CD4-positive, alpha-beta T cell treated with Interleukin-10 for 1 hour (primary cell): ENCODE data around the gene CCDC85B.
"Not testable (repeated sequence)": the region's sequence is repeated elsewhere in the genome, so short reads cannot be mapped to it uniquely, and the experiment has no call there.

Experiments
- DNase-seq: peaks from one replicate; pipeline ENCODE4 v3.0.0-alpha.2; 2020

Gene CCDC85B

DNA sequence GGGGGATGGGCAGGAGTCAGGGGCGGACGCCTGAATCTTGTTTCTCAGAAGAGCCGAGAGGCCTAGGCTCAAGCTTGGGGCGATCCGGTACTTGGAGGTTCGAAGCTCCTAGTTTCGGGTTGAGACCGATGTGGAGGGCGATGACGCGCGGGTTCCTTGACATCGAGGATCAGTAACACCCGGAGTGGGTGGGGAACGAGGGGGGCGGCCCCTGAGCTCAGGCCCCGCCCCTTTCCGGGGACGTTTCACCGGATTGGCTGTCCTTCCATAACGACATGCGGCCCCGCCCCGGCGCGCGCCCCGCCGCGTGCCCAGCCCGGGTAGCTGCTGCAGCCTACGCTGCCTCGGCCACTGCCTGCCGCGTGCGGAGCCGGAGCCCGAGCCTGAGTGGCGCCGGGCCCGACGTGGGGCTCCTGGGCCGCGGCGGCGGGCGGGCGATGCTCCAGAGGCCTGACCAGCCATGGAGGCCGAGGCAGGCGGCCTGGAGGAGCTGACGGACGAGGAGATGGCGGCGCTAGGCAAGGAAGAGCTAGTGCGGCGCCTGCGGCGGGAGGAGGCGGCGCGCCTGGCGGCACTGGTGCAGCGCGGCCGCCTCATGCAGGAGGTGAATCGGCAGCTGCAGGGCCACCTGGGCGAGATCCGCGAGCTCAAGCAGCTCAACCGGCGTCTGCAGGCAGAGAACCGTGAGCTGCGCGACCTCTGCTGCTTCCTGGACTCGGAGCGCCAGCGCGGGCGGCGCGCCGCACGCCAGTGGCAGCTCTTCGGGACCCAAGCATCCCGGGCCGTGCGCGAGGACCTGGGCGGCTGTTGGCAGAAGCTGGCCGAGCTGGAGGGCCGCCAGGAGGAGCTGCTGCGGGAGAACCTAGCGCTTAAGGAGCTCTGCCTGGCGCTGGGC, at the start of gene CCDC85B:
TSS of gene CCDC85B (plus strand) at position 350 of the 895 bp plus-strand sequence. CDS start at position 461, 111 bp downstream.
- peak; percentile 98 for DNase-seq

DNA sequence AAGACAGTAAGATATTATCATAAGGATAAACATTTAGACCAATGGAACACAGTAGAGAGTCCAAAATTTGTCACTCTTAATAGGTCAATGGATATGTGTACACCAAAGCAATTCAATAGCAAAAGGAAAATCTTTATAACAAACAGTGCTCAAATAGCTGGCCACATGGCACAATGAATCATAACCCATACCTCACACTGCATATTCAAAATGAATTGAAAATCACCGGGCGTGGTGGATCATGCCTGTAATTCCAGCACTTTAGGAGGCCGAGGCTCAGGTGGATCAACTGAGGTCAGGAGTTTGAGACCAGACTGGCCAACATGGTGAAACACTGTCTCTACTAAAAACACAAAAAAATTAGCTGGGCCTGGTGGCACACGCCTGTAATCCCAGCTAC, 48.3 kb upstream of the CCDC85B start:
- DNase-seq, result no peak

DNA sequence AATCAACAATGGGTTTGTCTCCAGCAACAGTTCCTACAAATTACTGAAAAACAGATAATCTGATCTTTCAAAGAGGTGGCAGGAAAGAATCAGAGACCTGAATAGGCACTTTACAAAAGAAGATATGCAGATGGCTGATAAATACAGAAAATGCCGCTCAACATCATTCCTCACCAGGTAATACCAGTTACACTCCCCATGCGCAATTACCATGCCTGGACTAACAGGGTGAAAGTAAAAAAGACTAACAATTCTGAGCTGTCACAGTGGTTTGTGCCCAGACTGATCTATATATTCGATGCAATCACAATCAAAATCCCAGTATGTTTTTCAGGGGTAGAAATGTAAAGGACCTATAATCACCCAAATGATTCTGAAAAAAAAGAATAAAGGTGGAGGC, 46.7 kb upstream of the CCDC85B start:
- DNase-seq, result no peak

DNA sequence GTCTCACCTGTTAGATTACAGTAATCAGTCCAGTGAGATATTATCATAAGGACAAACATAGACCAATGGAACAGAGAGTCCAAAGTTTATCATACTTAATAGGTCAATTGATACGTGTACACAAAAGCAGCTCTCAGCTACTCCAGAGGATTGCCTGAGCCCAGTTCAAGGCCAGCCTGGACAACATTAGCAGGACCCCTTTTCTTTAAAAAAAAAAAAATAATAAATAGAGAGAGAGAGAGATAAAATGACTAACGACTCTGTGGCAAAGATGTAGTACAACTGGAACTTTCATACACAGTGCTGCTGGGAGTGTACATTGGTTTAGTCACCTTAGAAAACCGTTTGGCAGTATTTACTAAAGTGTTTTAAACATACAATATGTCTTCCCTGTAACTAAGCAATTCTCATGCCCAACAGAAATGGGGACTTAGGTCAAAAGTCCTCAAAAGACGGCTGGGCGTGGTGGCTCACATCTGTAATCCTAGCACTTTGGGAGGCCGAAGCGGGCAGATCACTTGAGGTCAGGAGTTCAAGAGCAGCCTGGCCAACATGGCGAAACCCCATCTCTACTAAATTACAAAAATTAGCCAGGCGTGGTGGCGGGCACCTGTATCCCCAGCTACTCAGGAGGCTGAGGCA, 46.1 kb upstream of the CCDC85B start:
- DNase-seq, result no peak

DNA sequence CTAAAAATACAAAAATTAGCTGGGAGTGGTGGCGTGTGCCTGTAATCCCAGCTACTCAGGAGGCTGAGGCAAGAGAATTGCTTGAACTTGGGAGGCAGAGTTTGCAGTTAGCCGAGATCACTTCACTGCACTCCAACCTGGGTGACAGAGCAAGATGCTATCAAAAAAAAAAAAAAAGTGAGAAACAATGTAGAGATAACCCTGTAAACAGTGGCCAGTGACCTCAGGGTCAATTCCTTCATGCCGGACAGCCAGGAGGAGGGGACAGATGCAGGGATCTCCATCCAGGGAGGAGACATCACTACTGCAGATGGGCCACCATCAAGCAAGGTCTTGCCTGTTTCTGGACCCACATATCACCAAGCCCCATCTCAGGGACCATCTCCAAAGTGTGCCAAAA, 42.7 kb upstream of the CCDC85B start:
- no peak for DNase-seq

DNA sequence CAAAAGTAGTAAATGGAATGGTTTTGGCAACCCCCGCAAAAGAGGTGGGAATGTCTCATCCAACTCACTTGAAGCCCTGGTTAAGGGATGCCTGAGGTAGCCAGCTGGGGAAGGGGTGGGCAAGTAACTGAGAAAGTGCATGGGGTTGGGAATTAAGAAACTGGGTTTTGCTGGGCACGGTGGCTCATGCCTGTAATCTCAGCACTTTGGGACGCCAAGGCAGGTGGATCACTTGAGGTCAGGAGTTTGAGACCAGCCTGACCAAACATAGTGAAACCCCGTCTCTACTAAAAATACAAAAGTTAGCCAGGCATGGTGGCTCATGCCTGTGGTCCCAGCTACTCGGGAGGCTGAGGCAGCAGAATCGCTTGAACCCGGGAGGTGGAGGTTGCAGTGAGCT, 41.8 kb upstream of the CCDC85B start:
- DNase-seq, result not testable (repeated sequence)

DNA sequence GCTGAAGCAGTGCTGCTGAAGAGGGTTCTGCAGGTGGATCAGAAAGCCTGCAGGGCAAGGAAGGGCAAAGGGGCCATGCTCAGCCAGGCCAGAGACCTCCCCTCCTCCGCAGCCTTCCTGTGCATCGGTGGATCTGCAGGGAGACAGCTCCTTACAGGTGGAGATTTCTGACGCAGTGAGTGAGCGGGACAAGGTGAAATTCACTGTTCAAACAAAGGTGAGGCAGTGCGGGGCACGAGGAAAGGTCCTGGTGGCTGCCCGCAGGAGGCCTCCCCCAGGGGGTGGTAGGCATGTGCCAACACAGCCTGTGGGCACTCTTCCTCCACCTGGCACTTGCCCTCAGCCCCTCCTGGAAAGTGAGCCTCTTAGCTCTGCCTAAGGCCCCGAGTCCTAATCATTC, 41.1 kb upstream of the CCDC85B start:
- DNase-seq, result no peak

DNA sequence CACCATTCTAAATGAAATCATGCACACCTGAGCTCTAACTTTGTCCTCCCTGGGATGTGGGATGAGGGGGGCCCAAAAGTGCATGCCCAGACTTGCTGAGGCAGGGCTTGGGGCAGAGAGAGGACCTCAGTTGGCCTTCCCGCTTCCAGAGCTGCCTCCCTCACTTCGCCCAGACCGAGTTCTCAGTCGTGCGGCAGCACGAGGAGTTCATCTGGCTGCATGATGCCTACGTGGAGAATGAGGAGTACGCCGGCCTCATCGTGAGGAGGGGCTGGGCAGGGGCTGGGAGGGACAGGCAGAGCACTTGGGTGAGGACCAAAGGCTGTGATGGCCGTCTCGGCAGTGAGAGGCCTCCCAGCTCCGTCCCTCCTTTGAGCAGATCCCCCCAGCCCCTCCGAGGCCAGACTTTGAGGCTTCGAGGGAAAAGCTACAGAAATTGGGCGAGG, 40.7 kb upstream of the CCDC85B start:
- DNase-seq, result no peak

DNA sequence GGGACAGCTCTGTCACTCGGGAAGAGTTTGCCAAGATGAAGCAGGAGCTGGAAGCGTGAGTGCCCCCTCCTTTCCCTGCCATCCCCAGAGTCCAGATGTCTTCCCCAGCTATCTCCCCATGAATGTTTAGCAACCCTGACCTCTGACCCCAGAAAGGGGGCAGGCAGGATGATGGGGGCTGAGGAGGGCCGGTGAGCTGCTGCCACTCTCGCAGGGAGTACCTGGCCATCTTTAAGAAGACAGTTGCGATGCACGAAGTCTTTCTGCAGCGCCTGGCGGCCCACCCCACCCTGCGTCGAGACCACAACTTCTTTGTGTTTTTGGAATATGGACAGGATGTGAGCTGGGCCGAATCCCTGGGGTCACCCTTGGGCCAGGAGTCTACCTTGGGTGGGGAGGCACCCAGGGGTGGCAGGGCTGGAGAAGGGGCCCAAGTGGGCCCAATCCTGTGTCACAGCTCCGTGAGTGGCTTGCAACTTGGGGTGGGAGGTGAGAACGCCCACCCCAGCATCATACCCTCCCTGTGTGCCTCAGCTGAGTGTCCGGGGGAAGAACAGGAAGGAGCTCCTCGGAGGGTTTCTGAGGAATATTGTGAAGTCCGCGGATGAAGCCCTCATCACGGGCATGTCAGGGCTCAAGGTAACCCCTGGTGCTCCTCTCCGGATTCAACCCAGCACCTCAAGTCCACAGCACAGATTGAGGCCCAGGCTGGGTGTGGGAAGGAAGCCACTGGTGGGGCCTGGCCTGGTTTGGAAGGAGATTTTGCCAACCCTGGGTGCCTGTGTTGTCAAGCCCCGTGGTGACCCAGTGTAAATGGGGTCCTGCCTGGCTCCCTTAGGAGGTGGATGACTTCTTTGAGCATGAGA, 40.0 kb upstream of the CCDC85B start:
- DNase-seq, result no peak

DNA sequence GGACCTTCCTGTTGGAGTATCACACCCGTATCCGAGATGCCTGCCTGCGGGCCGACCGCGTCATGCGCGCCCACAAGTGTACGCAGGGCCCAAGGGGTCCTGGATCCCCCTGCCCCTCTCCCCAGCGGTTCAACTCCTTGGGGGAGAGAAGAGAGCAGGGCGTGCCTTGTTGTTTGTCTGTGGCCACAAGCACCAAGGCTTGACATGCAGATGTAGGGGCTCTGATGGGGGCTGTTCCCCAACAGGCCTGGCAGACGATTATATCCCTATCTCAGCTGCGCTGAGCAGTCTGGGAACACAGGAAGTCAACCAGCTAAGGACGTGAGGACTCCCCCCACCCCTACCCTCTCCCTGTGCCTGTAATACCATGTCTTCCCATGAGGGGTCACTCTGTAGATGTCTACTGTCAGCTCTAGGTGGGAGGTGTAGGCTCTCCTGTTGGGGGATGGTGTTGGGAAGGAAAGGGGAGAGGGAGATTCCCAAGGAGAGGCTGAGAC, 39.3 kb upstream of the CCDC85B start:
- DNase-seq, result no peak

DNA sequence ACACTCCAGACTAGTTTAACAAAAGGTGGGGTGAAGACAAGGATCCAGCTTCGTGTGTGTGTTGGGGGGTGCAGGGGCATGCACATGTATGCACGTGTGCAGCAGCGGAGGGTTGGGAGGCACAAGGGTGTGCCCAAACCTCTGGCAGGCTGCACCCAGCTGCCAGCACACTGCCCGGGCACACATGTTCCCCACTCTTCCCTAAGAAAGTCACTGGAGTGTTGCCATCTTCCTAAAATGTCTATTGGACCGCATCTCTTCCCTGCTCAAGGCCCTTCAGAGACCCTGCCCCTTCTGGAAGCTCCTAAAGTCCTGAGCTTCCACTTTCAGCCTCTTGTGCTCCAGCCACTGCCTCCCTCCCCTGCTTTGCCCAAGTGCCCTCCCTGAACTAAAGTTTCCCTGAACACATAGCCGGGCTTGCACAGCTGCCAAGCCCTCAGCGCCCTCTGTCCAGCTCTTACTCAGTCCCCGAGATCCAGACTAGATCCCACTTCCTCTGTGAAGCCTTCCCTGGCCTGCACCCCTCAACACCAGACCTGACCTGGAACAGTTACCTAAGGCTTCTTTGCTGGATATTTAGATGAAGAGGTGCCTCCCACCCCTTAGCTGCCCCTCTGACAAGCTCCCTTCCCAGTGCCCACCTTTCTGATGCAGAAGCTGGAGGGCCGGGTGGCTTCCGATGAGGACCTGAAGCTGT, 38.5 kb upstream of the CCDC85B start:
- DNase-seq, result no peak

DNA sequence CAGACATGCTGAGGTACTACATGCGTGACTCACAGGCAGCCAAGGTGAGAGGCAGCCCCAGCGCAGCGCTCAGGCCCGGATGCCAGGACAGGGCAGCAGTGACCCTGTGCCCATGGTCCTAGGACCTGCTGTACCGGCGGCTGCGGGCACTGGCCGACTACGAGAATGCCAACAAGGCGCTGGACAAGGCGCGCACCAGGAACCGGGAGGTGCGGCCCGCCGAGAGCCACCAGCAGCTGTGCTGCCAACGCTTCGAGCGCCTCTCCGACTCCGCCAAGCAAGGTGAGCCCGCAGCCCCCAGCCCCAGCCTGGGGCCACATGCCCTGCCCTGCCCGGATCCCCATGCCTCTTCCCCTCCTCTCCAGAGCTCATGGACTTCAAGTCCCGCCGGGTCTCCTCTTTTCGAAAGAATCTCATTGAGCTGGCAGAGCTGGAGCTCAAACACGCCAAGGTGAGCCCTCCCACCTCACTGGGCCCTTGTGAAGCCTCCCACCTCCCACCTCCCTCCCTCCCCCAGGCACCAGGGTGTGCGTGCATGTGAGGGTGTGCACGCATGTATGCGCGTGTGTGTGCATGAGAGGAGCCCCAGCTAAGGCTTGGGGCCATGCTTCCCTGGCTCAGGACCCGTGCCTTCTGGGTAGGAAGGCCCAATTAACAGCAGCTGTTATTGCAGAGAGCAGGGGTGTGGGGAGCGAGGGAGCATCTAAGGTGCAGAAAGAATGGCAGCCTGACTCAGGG, 37.8 kb upstream of the CCDC85B start:
- no peak for DNase-seq

DNA sequence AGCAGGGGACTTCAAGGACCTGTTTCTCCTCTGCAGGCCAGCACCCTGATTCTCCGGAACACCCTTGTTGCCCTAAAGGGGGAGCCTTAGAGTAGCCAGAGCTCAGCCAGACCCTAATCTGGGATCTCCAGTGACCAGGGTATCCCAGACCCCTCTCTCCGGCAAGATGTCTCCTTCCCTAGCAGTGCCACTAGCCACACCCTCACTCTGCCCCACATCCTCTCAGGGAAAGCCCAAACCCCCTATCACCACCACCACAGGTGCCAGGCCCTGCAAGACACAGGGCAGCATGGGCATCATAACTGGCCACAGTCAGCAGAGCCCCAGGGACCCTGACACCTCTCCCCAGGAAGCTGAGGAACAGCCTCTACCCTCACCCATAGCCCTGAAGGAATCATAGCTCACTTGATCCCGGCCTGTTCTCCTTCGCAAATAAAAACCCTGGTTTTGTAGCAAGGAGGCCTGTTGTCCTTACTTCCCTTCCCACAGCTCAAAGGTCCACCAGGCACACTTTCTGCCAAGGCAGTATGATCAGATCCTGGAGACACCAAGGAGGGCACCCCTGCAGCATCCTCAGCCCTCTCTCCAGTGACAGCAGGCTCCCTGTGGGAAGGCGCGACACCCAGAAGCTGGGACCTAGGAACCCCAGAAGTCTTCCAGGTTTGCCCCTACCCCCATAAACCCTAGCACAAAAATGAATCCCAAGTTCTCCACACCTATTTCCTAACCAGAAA, 37.1 kb upstream of the CCDC85B start:
- no peak for DNase-seq

DNA sequence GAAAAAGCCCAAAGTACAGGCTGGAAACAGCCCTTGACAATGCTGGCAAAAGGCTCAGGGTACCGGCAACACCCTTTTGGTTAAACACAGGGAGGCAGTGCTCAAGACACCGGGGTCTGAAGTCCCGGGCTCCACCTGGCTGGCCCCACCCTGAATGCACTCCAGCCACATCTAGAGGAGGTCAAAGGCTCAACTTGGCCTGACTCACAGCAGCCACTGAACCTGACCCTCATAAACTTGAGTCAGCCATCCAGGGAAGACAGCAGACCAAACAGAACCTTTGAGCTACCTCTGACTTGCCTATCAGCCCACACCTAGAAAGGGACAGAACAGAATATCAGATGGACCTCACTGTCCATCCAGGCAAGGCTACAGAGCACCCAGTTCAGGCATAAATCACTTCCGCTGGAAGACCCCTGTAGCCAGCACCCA, 36.3 kb upstream of the CCDC85B start:
- DNase-seq, result no peak

DNA sequence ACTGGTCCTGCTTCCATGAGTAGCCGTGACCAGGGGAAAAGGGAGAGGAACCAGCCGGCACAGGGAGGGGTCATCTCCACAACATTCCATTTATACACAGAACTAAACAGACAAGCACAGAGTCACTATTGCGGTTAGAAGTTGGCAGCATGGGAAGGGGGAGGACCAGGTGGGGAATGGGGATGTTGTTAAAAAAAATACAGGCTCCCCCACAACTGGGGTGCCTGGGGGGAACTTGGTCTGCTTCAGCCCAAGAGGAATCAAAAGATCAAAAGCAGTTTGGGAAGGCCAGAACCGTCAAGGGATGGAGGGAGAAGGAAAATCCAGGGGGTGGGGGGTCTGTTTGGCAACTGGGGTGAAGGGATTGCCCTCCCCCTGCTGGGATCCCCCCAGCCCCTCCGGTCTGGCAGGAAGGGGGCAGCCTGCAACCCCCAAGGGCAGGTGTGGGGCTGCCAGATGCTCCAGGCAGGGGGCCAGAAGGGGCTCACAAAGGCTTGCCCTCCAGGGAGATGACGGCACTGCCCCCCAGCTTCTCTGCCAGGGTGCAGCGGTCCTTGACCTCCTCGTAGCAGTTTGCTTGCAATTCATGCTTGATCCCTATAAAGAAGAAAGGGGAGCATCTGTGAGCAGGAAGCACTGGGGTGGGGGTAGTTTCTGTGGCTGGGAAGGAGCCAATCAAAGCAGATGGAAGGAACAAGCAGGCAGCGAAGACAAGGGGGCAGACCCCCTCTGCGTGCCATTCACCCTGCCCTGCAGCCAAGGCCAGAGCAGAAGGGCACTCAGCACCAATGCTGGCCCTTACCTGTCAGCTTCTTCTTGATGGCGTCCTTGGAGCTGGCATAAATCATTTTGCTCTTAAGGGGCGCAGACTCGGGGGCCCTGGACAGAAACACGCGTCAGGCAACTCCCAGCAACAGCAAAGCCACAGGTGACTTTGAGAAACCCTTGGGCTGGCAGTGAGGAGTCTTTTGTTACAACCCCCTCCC, 35.3 kb upstream of the CCDC85B start:
- no peak for DNase-seq

DNA sequence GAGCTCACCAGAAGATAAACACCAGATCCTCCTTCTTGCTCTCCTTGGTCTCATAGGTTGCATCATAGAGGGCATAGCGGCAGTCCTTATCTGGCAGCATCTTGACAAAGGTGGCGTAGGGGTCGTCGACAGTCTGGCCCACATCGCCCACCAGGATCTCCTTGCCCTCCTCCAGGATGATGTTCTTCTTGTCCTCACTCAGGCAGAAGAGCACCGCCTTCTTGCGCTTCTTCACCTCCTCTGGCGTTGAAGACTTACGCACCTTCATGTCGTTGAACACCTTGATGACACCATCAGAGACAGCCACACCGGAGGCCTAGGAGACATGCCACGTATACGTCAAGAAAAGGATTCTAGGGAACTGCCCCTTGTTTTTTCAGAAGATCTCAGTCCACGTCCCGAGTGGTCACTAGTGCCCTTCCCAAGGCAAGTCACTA, 34.5 kb upstream of the CCDC85B start:
- DNase-seq, result no peak

DNA sequence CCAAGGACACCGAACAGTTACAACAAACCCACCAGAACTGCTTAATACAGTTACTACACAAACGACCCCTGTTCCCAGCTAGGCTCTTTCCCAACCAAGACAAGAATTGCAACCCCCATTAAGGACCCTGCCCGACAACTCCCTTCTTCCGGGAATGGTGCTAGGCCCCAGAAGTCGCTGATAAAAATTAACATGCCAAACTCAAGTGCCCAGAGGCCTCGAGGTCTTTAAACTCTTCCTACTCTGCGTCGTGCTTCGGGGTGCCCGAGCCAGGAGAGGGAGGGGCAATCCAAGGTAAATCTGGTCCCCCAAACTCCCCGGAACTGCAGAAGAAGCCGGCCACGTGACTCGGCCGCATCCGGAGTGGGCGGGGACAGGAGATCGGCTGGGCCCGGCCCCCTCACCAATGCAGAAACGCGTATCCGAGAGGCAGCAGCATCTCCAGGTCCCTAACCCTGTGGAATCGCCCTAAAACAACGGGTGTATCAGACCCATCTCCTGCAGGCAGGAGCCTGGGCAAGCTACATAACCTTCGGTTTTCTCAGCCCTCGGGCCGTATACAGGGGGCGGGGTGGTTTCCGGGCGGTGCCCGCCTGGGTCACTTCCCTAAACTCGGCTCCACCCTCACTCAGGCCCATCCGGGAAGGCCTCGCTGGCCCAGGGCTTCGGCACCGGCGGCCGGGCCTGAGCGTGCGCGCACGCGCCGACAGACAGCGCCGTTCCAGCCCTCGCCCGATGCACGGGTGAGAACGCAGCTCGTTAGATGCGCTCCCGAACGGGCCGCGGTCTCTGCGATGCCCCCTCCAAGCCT, 33.6 kb upstream of the CCDC85B start:
- peak; percentile 86 for DNase-seq

DNA sequence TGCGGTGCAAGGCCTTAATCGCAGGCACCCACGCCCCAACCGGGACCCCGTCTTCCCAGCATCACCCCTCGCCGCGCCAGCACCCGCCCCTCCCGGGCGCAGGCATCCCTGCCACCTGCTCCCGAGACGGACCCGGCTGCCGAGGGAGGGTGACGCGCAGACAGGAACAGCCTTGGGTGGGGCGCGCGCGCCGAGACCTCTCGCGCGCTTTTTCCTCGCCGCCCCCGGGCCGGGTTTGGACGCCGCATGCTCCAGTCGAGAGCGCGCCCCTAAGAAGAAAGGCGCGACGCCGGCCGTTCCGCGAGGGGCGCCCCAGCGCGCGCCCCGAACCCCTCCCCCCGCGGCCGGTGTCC, 33.0 kb upstream of the CCDC85B start:
- peak; percentile 64 for DNase-seq
